OCI-M2 (cell line): Measurements from ENCODE around the gene NDC80.
"Not testable (repeated sequence)": the region's sequence is repeated elsewhere in the genome, so short reads cannot be mapped to it uniquely, and the experiment has no call there.

ENCODE experiments used
- DNase-seq: peaks from one replicate; lab custom pipeline; 2025; ENCODE audit not compliant: unreplicated experiment; lab: John Stamatoyannopoulos, UW

Gene NDC80

DNA sequence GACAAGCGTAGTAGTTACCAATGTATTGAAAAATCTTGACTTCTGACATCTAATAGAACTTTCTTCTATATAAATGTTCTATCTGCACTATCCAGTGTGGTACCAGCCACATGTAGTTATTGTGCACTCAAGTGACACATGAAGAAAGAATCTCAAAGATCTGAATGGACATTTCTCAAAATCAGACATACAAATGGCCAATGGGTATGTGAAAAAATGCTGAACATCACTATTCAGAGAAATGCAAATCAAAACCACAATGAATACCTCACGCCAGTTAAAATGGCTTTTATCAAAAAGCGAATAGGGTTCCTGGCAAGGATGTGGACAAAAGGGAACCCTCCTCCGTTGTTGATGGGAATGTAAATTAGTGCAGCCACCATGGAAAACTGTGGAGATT lies 46.7 kb downstream of the NDC80 start:
- DNase-seq, result no peak

DNA sequence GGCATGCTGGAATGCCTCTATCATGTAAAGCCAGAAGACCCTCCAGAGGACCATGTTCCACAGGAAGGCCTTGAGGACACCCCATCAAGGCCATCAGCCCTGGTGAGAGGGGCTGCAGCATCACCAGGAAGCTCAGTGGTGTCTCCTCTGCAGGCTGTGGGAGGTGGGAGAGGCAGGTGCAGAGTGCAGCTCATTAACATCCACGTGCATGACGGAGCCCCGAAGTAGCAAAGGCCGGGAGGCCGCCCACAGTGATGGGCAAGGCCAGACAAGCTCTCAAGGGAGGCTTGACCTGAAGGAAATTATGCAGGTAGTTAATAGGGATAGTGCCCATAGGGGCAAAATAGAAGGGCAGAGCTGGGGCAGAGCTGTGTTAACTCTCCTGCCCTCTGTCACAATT lies 53.9 kb downstream of the NDC80 start:
- no peak for DNase-seq

DNA sequence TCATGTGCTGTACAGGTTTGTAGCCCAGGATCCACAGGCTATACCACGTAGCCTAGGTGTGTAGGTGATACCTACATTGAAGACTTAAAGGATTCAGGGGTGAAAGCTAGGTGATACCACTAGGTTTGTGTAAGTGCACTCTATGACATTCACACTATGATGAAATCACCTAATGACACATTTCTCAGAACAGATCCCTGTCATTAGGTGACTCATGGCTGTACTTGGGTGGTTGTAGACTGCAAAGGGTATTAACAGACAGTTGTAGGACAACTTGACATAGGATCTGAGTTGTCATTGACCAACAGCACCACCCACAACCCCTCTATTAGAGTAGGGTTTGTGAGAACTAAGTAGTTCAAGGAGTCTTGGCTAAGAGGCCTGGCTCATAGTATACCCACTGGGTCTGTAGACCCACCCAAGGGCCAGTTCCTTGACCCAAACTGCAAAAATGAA lies 56.5 kb downstream of the NDC80 start:
- no peak for DNase-seq

DNA sequence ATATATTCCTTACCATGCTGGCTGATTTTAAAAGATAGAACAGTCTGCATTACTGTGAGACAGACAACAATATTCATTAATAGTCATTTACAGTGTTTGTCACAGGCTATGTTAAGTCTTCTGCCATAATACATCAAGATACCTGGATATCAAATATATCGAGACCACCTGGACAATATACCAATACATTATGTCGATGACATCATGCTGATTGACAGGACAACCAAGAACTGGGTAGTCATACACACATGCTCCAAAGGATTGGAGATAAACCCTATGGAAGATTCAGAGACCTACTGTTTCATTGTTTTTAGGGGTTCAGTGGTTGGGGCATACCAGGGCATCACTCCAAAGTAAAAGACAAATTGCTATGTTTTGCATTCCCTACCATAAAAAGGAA lies 57.6 kb downstream of the NDC80 start:
- DNase-seq, result no peak

DNA sequence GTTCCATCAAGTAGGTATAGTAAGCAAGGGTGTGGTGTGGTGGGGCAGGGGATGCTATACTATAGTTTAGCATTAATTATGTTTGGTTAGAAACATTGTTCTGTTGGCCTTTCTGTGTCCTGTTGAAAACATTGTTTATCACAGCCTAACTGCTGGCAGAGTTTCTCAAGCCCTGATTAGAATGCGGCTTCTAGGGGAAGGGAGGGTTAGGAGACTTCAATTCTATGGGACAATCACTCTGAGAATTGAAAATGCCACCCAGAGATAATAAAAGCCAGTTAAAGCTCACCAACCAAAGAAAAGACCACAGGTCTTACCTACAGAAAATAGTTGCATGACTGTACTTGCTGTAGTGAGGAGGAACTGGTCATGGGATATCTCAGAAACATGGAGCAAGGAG lies 64.2 kb downstream of the NDC80 start:
- no peak for DNase-seq

DNA sequence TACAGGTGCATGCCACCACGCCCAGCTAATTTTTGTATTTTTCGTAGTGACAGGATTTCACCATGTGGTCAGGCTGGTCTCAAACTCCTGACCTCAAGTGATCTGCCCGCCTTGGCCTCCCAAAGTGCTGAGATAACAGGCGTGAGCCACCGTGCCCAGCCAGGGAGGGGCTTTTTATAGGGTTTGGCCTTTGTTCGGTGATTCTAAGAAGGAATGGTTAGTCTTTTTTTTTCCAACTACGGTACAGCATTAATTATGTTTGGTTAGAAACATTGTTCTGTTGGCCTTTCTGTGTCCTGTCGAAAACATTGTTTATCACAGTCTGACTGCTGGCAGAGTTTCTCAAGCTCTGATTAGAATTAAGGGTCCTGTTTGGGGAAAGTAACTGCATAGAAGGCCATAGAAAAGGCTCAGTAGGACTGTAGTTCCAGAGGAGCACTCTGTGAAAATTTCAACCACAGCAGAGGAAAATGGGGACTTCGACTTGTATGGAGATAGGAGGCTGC lies 64.8 kb downstream of the NDC80 start:
- no peak for DNase-seq

DNA sequence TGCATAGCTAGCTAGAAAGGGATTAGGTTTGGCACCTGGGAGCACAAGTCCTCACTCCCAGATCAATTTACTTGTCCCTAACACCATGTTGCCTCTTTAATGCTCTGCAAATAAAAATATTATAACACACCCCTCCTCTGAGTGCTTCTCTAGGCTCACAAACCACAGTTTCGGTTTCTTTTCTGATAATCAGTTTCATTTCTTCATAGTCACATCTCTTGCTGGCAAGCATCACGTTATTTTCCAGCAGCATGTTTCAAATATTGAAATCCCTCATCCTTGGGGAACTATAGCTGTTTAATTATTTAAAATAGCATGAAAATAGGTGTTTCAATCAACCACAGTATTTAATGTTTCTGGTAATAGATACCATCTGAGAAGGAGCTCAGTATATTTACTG lies 70.3 kb downstream of the NDC80 start:
- no peak for DNase-seq

DNA sequence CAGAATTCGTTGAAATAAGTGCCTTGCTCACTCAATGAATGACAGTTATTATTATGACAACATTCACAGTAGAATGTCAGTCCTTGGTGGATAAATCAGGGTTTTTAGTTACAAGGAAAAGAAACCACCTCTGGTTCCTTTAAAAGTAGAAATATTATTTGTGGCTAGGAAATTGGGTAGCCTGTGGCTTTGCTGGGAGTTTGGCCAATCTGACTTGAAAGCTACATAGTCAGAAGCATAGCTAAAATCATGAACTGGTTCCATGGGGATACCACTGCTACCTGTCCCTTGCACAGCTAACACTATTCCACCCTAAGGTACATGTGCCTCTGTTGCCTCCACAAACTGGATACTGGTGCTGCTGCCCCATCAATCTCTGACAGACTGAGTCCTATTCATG lies 71.4 kb downstream of the NDC80 start:
- no peak for DNase-seq

DNA sequence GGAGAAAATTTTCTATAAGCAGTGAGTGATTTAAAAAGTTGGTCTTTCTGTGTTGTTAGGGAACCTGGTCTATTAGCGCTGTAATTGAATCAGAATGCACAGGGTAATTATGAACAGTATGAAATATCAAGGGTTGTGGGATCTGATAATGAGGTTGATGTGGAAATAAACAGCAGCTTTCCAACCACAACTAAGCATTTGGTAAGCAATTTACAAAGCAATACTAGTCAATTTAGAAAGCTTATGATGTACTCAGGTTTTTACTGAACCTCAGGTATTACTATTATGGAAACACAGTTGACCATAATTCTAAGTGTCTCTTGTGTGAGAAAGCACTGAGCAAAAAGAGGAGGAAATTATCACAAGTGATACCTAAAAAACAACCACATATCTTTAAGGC lies 73.2 kb downstream of the NDC80 start:
- DNase-seq, result no peak

DNA sequence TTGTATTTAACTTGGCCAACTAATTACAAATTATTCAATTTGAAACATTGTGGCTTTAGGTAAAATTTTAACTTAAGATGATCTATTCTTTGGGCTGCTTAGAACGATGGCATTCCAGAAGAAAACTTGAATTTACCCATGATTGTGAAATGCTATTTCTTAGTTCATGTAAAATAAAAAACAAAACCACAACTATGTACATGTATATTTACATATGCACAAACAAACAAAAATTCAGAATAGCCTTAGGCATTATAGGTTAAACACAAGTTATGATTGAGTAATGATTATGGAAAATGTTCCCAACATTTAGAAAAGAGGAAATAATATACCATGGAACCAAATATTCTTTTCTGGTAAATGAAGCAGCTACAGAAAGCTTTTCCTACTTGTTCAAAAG lies 80.6 kb downstream of the NDC80 start:
- no peak for DNase-seq

DNA sequence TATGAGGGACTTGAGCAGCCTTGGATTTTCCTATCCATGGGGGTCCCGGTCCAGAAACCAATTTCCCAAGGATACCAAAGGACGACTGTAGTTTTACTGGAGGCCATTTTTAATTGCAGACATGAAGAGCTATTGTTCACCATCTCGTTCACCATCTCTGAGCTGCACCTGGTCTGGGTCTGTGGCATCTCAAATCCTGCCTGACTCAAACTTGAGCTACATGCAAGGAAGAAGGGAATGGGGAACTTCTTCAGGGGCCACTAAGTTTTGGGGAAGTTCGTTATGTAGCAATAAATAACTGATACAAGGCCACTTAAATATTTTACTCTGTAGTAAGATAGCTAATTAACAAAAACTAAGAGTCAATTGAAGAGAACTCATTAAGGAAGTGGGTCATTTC lies 82.1 kb downstream of the NDC80 start:
- DNase-seq, result no peak

DNA sequence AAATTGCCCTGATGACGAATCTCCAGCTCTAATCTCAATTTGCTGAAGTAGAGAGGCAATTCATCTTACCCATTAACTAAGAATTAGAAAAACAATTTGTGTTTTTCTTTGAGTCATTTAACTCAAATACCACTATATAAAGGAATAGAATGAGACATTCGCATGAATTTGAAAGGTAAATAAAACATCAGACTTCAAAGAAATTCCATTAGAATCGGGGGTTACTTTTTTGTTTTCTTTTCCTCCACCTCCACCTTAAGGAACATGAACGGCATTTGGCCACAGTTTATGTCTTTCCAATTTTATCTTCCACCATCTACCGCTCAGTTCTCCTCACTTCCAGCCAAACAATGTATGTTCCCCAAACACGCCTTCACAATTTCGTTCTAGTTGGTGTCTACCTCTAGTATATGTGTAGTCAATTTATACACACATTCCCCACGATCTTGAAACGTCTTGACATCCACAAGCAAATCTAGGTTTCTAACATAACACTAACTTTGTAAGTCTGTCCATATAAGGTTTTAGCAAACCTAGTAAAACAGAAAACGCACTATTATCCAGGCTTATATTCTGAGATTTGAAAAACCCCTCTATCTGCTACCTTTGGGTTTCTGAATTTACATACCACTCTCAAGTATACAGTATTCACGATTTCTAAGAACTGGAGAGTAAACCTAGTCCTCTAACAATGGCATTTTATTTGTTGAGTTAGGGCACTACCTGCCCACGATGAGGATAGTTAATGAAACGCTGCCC lies 83.0 kb downstream of the NDC80 start:
- DNase-seq, result no peak

DNA sequence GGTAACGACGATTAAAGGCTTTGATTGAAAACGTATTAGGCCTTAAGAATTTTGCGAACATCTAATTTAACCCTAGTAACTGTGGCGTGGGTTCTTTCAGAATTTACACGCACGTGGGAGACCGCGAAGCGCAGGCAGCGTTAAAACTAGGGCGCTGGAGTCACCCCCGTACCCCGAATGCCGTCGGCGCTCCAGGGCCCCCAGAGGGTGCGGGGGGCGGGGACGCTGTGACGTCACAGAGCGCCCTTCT lies 83.5 kb downstream of the NDC80 start:
- DNase-seq, result no peak

DNA sequence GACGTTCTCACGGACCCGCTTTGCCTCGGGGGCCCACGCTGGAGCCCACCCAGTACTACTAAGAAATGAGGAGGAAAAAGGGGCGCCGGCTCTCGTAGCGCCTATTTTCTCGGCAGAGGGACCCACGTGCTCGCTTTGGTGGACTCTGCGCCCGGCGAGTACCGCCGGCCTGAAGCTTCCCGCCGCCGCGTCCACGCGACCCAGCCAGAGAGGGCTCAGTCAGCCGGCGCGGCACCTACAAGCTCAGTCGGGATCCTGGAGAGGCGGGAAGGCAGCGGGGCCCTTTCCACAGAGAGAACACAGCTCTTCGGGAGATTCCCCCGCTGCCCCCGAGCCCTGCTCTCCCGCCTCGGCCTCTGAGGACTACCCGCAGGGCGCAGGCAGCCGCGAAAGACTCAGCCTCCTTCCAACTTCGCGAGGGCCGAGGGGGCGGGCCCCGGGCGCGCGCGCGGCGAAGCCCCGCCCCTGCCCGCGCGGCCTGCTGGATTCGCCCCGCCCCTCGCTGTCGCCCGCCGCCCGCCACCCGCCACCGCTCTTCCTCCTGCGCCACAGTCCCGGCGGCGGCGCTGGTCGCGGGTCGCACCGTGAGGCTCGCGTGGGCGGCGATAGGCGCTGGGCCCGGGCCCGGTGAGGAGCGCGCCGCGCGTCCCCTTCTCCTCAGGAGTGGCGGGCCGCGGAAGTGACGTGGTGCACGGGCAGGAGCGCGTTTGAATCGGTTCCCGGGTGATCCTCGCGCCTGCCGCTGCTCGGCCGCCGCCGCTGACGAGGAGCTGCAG lies 84.0 kb downstream of the NDC80 start, which contains the start of gene SMCHD1:
Gene SMCHD1, plus strand, starts transcription at position 549 of the 776 bp plus-strand sequence. CDS start 350 bp downstream, outside the sequence.
- no peak for DNase-seq

DNA sequence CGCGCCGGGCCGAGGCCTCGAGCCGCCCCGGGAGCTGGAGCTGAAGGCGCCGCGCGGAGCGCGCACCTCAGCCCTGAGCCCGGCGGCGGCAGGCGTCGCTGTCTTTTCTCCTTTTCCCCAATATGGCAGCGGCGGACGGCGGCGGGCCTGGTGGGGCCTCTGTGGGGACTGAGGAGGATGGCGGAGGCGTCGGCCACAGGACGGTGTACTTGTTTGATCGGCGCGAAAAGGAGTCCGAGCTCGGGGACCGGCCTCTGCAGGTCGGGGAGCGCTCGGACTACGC lies 84.5 kb downstream of the NDC80 start:
- no peak for DNase-seq

DNA sequence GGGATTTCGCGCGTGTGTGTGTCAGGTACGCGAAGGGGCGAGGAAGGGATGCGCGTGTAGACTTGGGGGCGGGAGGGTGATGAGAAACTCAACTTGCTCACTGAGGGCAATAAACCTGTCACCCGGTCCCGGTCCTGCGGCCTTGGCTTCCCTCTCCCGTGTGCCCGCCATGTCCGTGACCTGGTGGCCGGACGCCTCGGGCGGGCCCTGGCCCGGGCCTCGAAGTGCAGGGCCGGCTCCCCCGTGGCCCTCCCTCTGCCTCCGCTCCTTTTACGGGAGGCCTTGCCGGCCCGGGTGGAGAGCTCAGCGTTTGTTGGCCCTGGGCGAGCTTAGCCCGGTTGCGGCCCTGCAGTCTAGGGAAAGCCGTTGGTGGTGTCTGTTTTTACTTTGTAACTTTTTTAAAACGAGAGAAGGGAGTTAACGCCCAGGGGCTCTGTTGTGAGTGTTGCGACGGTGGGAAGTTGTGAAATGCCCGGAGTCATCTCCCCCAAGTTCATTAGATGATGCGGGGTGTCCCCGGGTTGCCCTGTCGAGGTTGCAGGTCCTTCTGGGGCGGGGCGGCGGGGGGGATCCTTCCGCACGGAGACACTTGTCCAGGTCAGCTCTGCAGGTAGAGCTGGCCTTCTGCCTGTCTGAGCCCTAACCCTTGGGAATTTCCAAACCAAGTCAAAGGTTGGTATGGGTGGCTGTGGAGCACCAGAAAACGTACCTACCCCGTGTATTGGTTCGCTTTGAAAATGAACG lies 85.1 kb downstream of the NDC80 start:
- no peak for DNase-seq

DNA sequence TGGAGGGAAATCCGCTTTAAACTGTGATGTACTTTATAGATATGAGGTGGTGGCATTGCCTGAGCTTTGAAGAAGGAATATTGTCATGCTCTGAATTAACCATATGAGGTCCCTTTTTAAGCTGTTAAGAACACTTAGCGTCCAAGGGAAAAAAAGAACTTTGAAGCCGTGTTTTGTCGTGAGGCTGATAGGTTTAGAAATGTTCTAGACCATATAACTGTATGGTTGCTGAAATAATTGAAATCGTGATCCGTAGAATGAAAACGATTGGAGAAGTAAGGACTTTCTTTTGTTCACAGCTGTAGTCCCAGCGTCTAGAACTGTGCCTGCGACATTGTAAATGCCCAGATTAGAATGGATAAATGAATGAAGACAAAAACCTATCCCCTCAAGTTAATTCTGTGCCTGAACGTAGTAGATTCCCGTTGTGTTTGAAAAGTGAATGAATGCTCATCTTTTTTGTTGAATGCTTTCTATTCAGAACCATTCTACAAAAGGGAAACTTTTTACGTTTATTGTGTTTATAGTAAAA lies 85.7 kb downstream of the NDC80 start:
- DNase-seq, result no peak

DNA sequence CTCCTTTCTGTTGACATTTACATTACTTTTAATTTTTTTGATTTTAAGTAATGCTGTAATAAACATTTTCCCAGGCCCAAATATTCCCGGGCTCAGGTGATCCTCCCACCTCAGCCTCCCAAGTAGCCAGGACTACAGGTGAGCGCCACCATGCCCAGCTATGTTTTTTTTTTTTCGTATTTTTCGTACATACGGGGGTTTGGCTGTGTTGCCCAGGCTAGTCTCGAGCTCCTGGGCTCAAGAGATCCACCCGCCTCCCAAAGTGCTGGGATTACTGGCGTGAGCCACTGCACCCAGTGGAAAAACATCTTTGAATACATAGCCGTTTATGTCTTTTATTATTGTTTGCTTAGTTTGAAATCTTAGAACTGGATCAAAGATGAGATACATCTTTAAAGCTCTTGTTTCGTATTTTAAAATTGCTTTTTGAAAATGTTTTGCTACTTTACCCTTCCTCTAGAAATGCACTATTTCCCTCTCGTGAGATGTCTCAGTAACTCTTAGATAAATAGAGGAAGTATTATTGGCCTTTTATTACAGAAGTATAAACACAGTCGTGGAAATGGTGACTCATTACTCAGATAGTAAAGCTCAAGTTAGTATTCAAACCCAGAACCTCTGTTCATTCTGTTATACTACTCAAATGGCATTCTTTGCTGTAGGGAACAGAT lies 86.6 kb downstream of the NDC80 start:
- no peak for DNase-seq

DNA sequence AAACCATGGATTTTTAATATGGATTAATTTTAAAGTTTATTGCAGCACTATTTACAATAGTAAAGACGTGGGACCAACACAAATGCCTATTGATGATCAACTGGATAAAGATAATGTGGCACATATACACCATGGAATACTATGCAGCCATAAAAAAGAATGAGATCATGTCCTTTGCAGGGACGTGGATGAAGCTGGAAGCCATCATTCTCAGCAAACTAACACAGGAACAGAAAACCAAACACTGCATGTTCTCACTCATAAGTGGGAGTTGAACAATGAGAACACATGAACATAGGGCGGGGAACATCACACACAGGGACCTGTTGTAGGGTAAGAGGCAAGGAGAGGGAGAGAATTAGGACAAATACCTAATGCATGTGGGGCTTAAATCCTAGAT lies 89.5 kb downstream of the NDC80 start:
- DNase-seq, result not testable (repeated sequence)

DNA sequence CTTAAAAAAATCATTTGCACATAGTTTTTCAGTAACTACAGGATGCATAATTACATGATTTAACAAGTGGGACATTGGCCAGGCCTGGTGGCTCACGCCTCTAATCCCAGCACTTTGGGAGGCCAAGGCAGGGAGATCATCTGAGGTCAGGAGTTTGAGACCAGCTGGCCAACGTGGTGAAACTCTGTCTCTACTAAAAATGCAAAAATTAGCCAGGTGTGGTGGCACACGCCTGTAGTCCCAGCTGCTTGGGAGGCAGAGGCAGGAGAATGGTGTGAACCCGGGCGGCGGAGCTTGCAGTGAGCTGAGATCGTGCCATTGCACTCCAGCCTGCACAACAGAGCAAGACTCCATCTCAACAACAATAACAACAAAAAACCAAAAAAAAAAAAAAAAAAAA lies 90.9 kb downstream of the NDC80 start:
- not testable (repeated sequence) for DNase-seq

DNA sequence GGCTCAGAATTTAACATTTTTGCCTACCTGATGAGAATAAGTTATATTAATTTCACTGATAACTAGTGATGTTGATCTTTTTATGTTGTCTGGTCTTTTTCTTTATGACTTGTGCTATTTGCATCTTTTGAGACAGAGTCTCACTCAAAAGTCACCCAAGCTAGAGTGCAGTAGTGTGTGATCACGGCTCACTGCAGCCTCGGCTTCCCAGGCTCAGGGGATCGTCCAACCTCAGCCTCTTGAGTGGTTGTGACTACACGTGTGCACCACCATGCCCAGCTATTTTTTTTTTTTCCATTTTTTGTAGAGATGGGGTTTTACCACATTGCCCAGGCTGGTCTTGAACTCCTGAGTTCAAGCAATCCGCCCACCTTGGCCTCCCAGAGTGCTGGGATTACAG lies 91.6 kb downstream of the NDC80 start:
- no peak for DNase-seq
